Endothelial cell of umbilical vein (primary cell): ENCODE data around the gene DOCK4. TPM values are rescaled to one million over a fixed set of nuclear protein-coding genes. Genes with fewer than 3 reads are reported as not detected.

Experiments
- BruUV-seq: library from RNA; stranded (reverse); fragments of 400-500 nt; replicated peaks from 2 replicates; lab custom pipeline; 2021; lab: Mats Ljungman, UMichigan
- CTCF ChIA-PET: fragments of 300-600, 350-600 bp; sonication (Branson Sonifier 250); formaldehyde crosslinking; loops from one replicate; lab custom pipeline; 2021; ENCODE audit warnings: antibody characterized with exemption, inconsistent platforms; lab: Charles Lee
- POLR2A ChIA-PET: fragments of 300-600, 350-600 bp; sonication (Branson Sonifier 250); formaldehyde crosslinking; loops from one replicate; lab custom pipeline; 2021; ENCODE audit warnings: antibody characterized with exemption, inconsistent platforms; lab: Charles Lee
- DNase-seq: peaks from one replicate; pipeline ENCODE4 v3.0.0-alpha.2; 2011; ENCODE audit warnings: low read depth, low spot score
- FAIRE-seq: peaks from 2 replicates; lab custom pipeline; 2011; peaks lifted over from hg19 to GRCh38; lab: Jason Lieb, UNC
- H2AFZ ChIP-seq: 2 replicates; pipeline ENCODE4 v1.6.0; 2012; ENCODE audit warnings: low read depth, low read length, control low read depth, inconsistent platforms
- H3K27ac ChIP-seq: 2 replicates; pipeline ENCODE4 v1.5.1; 2011; ENCODE audit warnings: low read depth, mild to moderate bottlenecking, control low read depth, low read length, moderate library complexity; ENCODE audit not compliant: insufficient read depth
- H3K27me3 ChIP-seq, 2 experiments: 2 replicates each; pipeline versions ENCODE4 v1.6.0 to v1.6.1; 2011; ENCODE audit warnings: low read length in 2 of 2, mixed read lengths in 1 of 2; ENCODE audit not compliant: control insufficient read depth in 2 of 2, insufficient read depth in 2 of 2
- H3K36me3 ChIP-seq, 2 experiments: 2 replicates in 1 of 2; 3 replicates in 1 of 2; pipeline ENCODE4 v1.5.1; 2011; ENCODE audit warnings: low read length in 2 of 2, mild to moderate bottlenecking in 1 of 2, moderate library complexity in 1 of 2; ENCODE audit not compliant: control insufficient read depth in 2 of 2, insufficient read depth in 2 of 2; ENCODE audit errors: extremely low read depth in 1 of 2
- H3K4me1 ChIP-seq: 3 replicates; pipeline ENCODE4 v1.5.1; 2011; ENCODE audit warnings: mild to moderate bottlenecking, low read length; ENCODE audit not compliant: control insufficient read depth, insufficient read depth; ENCODE audit errors: extremely low read depth
- H3K4me2 ChIP-seq: 2 replicates; pipeline ENCODE4 v1.6.1; 2011; ENCODE audit warnings: low read length, control low read depth, mixed read lengths; ENCODE audit not compliant: insufficient read depth
- H3K4me3 ChIP-seq, 3 experiments: fragments of 200-600 bp in 1 of 3; sonication (generic), shearing (Covaris generic) in 1 of 3; replicated peaks in 1 of 3; 2 replicates each; pipeline ENCODE4 v1.5.1; 2011 to 2016; ENCODE audit warnings: control low read depth in 3 of 3, low read length in 3 of 3, mild to moderate bottlenecking in 2 of 3, inconsistent platforms in 1 of 3, low read depth in 1 of 3, moderate library complexity in 1 of 3; ENCODE audit not compliant: insufficient read depth in 1 of 3
- H3K79me2 ChIP-seq: 2 replicates; pipeline ENCODE4 v1.6.0; 2012; ENCODE audit warnings: low read length, inconsistent platforms; ENCODE audit not compliant: control insufficient read depth, insufficient read depth
- H3K9ac ChIP-seq: replicated peaks from 2 replicates; pipeline ENCODE3; 2011; ENCODE audit warnings: low read length, control low read depth; ENCODE audit not compliant: insufficient read depth; ENCODE audit errors: extremely low read depth
- H3K9me1 ChIP-seq: replicated peaks from 3 replicates; pipeline ENCODE4 v1.6.0; 2011; ENCODE audit warnings: mild to moderate bottlenecking, low read length; ENCODE audit not compliant: control insufficient read depth, insufficient read depth; ENCODE audit errors: extremely low read depth
- H3K9me3 ChIP-seq: replicated peaks from 2 replicates; pipeline ENCODE4 v1.5.1; 2012; ENCODE audit warnings: low read length, inconsistent platforms; ENCODE audit not compliant: control insufficient read depth, insufficient read depth
- H4K20me1 ChIP-seq: replicated peaks from 2 replicates; pipeline ENCODE3; 2011; ENCODE audit warnings: mild to moderate bottlenecking, low read length; ENCODE audit not compliant: control insufficient read depth, insufficient read depth; ENCODE audit errors: extremely low read depth
- CTCF ChIP-seq, 2 donors: IDR thresholded peaks; 1 replicate in 1 of 2; 2 replicates in 1 of 2; pipeline ENCODE4 v1.5.1; 2011; ENCODE audit warnings: low read length in 2 of 2, mild to moderate bottlenecking in 2 of 2, moderate library complexity in 2 of 2, control low read depth in 1 of 2, inconsistent platforms in 1 of 2, low read depth in 1 of 2; ENCODE audit not compliant: insufficient read depth in 1 of 2; ENCODE audit errors: extremely low read depth in 1 of 2
- EZH2 ChIP-seq: IDR thresholded peaks from 2 replicates; pipeline ENCODE4 v1.6.1; 2012; ENCODE audit warnings: borderline replicate concordance, low read depth, mild to moderate bottlenecking, moderate library complexity, low read length, inconsistent platforms; ENCODE audit not compliant: severe bottlenecking
- FOS ChIP-seq: IDR thresholded peaks from 2 replicates; pipeline ENCODE4 v1.6.1; 2011; ENCODE audit warnings: mild to moderate bottlenecking, low read length, moderate library complexity, borderline replicate concordance; ENCODE audit not compliant: insufficient read depth
- GATA2 ChIP-seq: IDR thresholded peaks from 2 replicates; pipeline ENCODE4 v1.7.0; 2011; ENCODE audit warnings: low read depth, mild to moderate bottlenecking, moderate library complexity, mixed read lengths, low read length; ENCODE audit not compliant: insufficient read length, insufficient read depth
- JUN ChIP-seq: IDR thresholded peaks from 2 replicates; pipeline ENCODE4 v1.6.1; 2011; ENCODE audit warnings: borderline replicate concordance, low read depth; ENCODE audit not compliant: insufficient read length, insufficient read depth
- MAX ChIP-seq: IDR thresholded peaks from 2 replicates; pipeline ENCODE4 v1.6.1; 2011; ENCODE audit not compliant: insufficient read depth, insufficient read length
- MYC ChIP-seq: IDR thresholded peaks from one replicate; pipeline ENCODE4 v1.6.1; 2011; ENCODE audit warnings: mild to moderate bottlenecking, low read depth, low read length
- POLR2A ChIP-seq: IDR thresholded peaks from 2 replicates; pipeline ENCODE4 v1.6.1; 2012; ENCODE audit warnings: low read depth, mild to moderate bottlenecking, control low read depth, low read length
- POLR2AphosphoS5 ChIP-seq: IDR thresholded peaks from 2 replicates; pipeline ENCODE4 v1.6.1; 2012; ENCODE audit warnings: low read depth, mild to moderate bottlenecking, control low read depth, low read length, moderate library complexity; ENCODE audit not compliant: insufficient read depth
- dilution Hi-C: fragments of 300-500 bp; cut with MboI; formaldehyde crosslinking; loops from one replicate; pipeline ENCODE4 v1.15.0; 2019; ENCODE audit warnings: low sequenced_read_pairs; ENCODE audit not compliant: extremely low pct_ligation_motif_present
- intact Hi-C: fragments of 100-400 bp; cut with micrococcal nuclease; formaldehyde crosslinking; loops from one replicate; pipeline ENCODE4 v1.10.0; 2022
- polyA plus RNA-seq, 4 experiments: library from polyadenylated mRNA; depleted of rRNA in 3 of 4; stranded (reverse) in 3 of 4; unstranded in 1 of 4; fragments of >200 nt; gene quantifications; 2 replicates each; pipeline versions ENCODE4 v1.2.1 to v1.2.3, GENCODE V29; 2011 to 2012; ENCODE audit warnings: missing spikeins in 1 of 4
- total RNA-seq: library from RNA; stranded (reverse); gene quantifications from 2 replicates; pipeline ENCODE4 v1.2.3, GENCODE V29; 2021

Gene DOCK4
- total and polyA plus RNA-seq, 2 donors (not counting 3 experiments of a cell fraction or from before 2014, with no cell fraction given): 47.4 to 164 TPM

GRCh38 chr7:111697771-111698170 lies 508.4 kb downstream of the DOCK4 start:
- POLR2A ChIA-PET: no interaction called here
- no peaks in the 10 kb centered on the region for H3K9me1 ChIP-seq
- BruUV-seq: no TSS peak
- H4K20me1 ChIP-seq: no peaks in the 10 kb centered on the region
- H3K36me3 ChIP-seq: no peaks in the 10 kb centered on the region
- CTCF ChIA-PET: no interaction called here
- no peaks in the 10 kb centered on the region for H3K4me1 ChIP-seq
- no peaks in the 10 kb centered on the region for H3K9me3 ChIP-seq
- no peak for FAIRE-seq
- dilution Hi-C loops: no loop called here
- H3K4me3 ChIP-seq: no peak overlapping the region
- H3K9ac ChIP-seq: no peak overlapping the region
- no peak overlapping the region for H3K4me2 ChIP-seq
- H2AFZ ChIP-seq: no peak overlapping the region
- H3K27me3 ChIP-seq: peaks cover 0 to 2% of the 10 kb centered on the region in 2 experiments
- no peak overlapping the region for H3K27ac ChIP-seq
- H3K79me2 ChIP-seq: no peaks in the 10 kb centered on the region
- intact Hi-C loops: no loop called here
- TF ChIP-seq FOS: no peak
- no peak for TF ChIP-seq GATA2
- no peak for TF ChIP-seq POLR2A
- TF ChIP-seq CTCF (IDR thresholded peaks at IDR 0.05; ENCODE audit: extremely low read depth in 1 of 2, insufficient read depth in 1 of 2, low read depth in 1 of 2, low read length in 2 of 2): no peak
- no peak for TF ChIP-seq MAX
- TF ChIP-seq POLR2AphosphoS5: no peak
- no peak for TF ChIP-seq JUN
- no peak for TF ChIP-seq MYC
- no peak for TF ChIP-seq EZH2
- DNase-seq: no peak
